Suprapubic skin (tissue), 4 donors: Measurements from ENCODE around the gene SACS. TPM values are rescaled to one million over a fixed set of nuclear protein-coding genes. Genes with fewer than 3 reads are reported as not detected.
A peak's percentile ranks its signal among the peaks of the same experiment; 100 is the strongest.

Experiments
- DNase-seq, 2 donors: peaks; one replicate each; pipeline ENCODE4 v3.0.0-alpha.2; 2019; ENCODE audit warnings: low spot score in 2 of 2
- H3K27ac ChIP-seq: fragments of 200-600 bp; sonication (generic); one replicate; pipeline ENCODE4 v1.5.1; 2019
- H3K27me3 ChIP-seq: fragments of 200-600 bp; sonication (generic); one replicate; pipeline ENCODE4 v1.5.1; 2019
- H3K36me3 ChIP-seq: fragments of 200-600 bp; sonication (generic); one replicate; pipeline ENCODE4 v1.5.1; 2019
- H3K4me1 ChIP-seq: fragments of 200-600 bp; sonication (generic); one replicate; pipeline ENCODE4 v1.5.1; 2019
- H3K4me3 ChIP-seq: fragments of 200-600 bp; sonication (generic); one replicate; pipeline ENCODE4 v1.5.1; 2019; ENCODE audit warnings: mild to moderate bottlenecking
- H3K9me3 ChIP-seq: fragments of 200-600 bp; sonication (generic); one replicate; pipeline ENCODE4 v1.5.1; 2019
- CTCF ChIP-seq, 2 donors: fragments of 200-600 bp in 1 of 2; fragments of 450-650 bp in 1 of 2; sonication (generic) in 1 of 2; IDR thresholded peaks; one replicate each; pipeline ENCODE4 v1.5.1; 2016 to 2019; ENCODE audit warnings: antibody characterized with exemption in 2 of 2, mild to moderate bottlenecking in 1 of 2, moderate library complexity in 1 of 2
- EP300 ChIP-seq: sonication (generic); formaldehyde crosslinking; IDR thresholded peaks from one replicate; pipeline ENCODE4 v1.6.1; 2017; ENCODE audit warnings: antibody characterized with exemption
- POLR2A ChIP-seq, 2 donors: fragments of 450-650 bp; IDR thresholded peaks; one replicate each; pipeline ENCODE4 v1.6.1; 2017; ENCODE audit warnings: antibody characterized with exemption in 2 of 2, mild to moderate bottlenecking in 2 of 2, moderate library complexity in 2 of 2
- POLR2AphosphoS5 ChIP-seq, 3 donors: sonication (generic); formaldehyde crosslinking; IDR thresholded peaks; one replicate each; pipeline ENCODE4 v1.6.1; 2017; ENCODE audit warnings: antibody characterized with exemption in 3 of 3
- WGBS: methylation state at CpG from one replicate; pipeline ENCODE4 v1.1.5; 2018; 5-methylcytosine and 5-hydroxymethylcytosine counted together
- total RNA-seq, 4 donors: library from RNA; depleted of rRNA; stranded (reverse); fragments of >200 nt; gene quantifications; one replicate each; pipeline ENCODE4 v1.1.0, GENCODE V29; 2016

The SACS gene
- total RNA-seq, 4 donors from 2014 or later: 6.4 to 17.9 (median 13.3) TPM

GRCh38 chr13:23466144-23467002 lies 32.9 kb upstream of the SACS start:
- WGBS: 8% methylated on average over 22 of the region's 64 CpGs
- Histone ChIP-seq H3K36me3 (no peaks in the 10 kb centered on the region), H3K27me3 (no peaks in the 10 kb centered on the region), H3K4me3 (peak overlapping the region; percentile 60), H3K27ac (peak overlapping the region; percentile 46), H3K4me1 (peaks cover 30% of the 10 kb centered on the region), H3K9me3 (no peaks in the 10 kb centered on the region)
- DNase-seq: peak in 1 of 2 donors; percentile 75
- no peak for TF ChIP-seq POLR2AphosphoS5 (IDR thresholded peaks at IDR 0.05)
- TF ChIP-seq EP300: no peak
- no peak for TF ChIP-seq POLR2A (IDR thresholded peaks at IDR 0.05)
- TF ChIP-seq CTCF (IDR thresholded peaks at IDR 0.05): peak; percentile 24 to 29

DNA sequence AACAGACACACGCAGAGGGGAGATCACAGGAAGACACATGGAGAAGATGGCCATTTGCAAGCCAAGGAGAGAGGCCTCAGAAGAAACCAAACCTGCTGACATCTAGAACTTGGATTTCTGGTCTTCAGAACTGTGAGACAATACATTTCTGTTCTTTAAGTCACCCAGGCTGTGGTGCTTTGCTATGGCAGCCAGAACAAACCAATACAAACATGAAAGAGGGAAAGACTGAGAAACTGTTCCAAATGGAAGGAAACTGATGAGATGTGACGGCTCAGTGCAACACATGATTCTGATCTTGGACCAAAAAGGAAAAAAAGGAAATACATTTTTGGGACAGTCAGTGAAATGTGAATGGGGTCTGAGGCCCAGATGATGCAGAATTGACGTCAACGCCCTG lies 30.2 kb upstream of the SACS start:
- Histone ChIP-seq H3K4me3 (no peak overlapping the region), H3K9me3 (no peaks in the 10 kb centered on the region), H3K27me3 (no peaks in the 10 kb centered on the region), H3K36me3 (no peaks in the 10 kb centered on the region), H3K4me1 (peaks cover 18% of the 10 kb centered on the region), H3K27ac (no peak overlapping the region)
- TF ChIP-seq CTCF (IDR thresholded peaks at IDR 0.05) (no peak), POLR2A (IDR thresholded peaks at IDR 0.05) (no peak), POLR2AphosphoS5 (IDR thresholded peaks at IDR 0.05) (no peak), EP300 (no peak)
- no peak for DNase-seq
- WGBS: 92% methylated on average over 4 of the region's 4 CpGs

DNA sequence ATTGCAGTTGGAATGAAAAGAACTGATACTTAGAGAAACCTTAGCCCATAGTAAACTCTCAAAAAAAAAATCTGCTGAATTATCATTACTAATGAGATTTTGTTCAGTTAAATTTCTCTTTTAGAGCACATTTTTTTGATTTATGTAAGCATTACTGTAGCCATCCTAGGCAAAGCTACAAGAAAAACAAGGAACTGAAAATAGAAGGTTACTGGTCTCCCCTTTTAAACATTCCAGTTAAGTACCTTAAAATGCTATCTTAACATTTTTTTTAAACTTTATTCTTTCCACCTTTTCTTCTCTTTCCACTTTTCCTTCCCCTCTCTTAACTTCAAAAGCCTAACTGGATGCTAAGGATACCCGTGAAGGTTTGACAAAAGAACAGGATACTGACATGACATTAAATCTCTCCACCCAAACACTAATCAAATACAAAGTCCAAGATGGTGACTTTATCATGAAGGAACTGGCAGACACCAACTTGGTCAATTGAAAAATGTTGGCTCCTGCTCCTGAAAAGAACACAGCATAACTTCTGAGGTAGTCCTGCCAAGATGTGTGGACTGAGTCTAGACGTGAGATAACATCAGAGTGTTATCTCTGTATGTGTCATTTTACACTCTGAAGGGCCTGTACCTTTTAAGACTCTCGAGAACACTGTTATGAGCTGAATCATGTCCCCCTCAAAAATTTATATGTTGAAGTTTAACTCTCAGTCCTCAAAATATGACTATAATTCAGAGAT lies 29.5 kb upstream of the SACS start:
- Histone ChIP-seq H3K4me3 (no peak overlapping the region), H3K9me3 (no peaks in the 10 kb centered on the region), H3K4me1 (peaks cover 18% of the 10 kb centered on the region), H3K27me3 (no peaks in the 10 kb centered on the region), H3K36me3 (no peaks in the 10 kb centered on the region), H3K27ac (no peak overlapping the region)
- WGBS: 29% methylated on average over 3 of the region's 3 CpGs
- TF ChIP-seq POLR2A (IDR thresholded peaks at IDR 0.05) (no peak), EP300 (no peak), CTCF (IDR thresholded peaks at IDR 0.05) (no peak), POLR2AphosphoS5 (IDR thresholded peaks at IDR 0.05) (no peak)
- no peak for DNase-seq

GRCh38 chr13:23461544-23461943 lies 28.0 kb upstream of the SACS start:
- DNase-seq: no peak
- Histone ChIP-seq H3K9me3 (no peaks in the 10 kb centered on the region), H3K27me3 (no peaks in the 10 kb centered on the region), H3K4me3 (no peak overlapping the region), H3K36me3 (no peaks in the 10 kb centered on the region), H3K27ac (no peak overlapping the region), H3K4me1 (peaks cover 9% of the 10 kb centered on the region)
- WGBS: 68% methylated on average over 3 of the region's 3 CpGs
- TF ChIP-seq POLR2AphosphoS5 (IDR thresholded peaks at IDR 0.05) (no peak), POLR2A (IDR thresholded peaks at IDR 0.05) (no peak), CTCF (IDR thresholded peaks at IDR 0.05) (no peak), EP300 (no peak)

GRCh38 chr13:23460921-23461320 lies 27.4 kb upstream of the SACS start:
- TF ChIP-seq POLR2AphosphoS5 (IDR thresholded peaks at IDR 0.05): no peak
- no peak overlapping the region for H3K27ac ChIP-seq
- DNase-seq: no peak
- peaks cover 5% of the 10 kb centered on the region for H3K4me1 ChIP-seq
- no peaks in the 10 kb centered on the region for H3K27me3 ChIP-seq
- H3K4me3 ChIP-seq: no peak overlapping the region
- no peaks in the 10 kb centered on the region for H3K9me3 ChIP-seq
- H3K36me3 ChIP-seq: no peaks in the 10 kb centered on the region
- WGBS: 94% methylated on average over 5 of the region's 5 CpGs
